Right lobe of liver (tissue), 4 donors: ENCODE results near the gene SAXO1.

Experiments
- CTCF ChIP-seq, 4 donors: fragments of 200-600 bp in 3 of 4; fragments of 450-650 bp in 1 of 4; IDR thresholded peaks; one replicate each; pipeline versions ENCODE4 v1.5.1 to v1.8.0; 2016 to 2022; ENCODE audit warnings: antibody characterized with exemption in 4 of 4, mild to moderate bottlenecking in 2 of 4
- POLR2A ChIP-seq: fragments of 450-650 bp; IDR thresholded peaks from one replicate; pipeline ENCODE4 v1.6.1; 2017; ENCODE audit warnings: antibody characterized with exemption, mild to moderate bottlenecking
- donor health status: DM: no; HTN: no; CAD: no.
- donor health status: DM: no; HTN: no; CAD: no.
- donor health status: DM: no; HTN: yes; CAD: no.

- TF ChIP-seq CTCF (IDR thresholded peaks at IDR 0.05), result no peak
- no peak for TF ChIP-seq POLR2A
Measured at GRCh38 chr9:18890372-18890771, 142.6 kb downstream of the SAXO1 start.
